Neural progenitor cell (in vitro differentiated cells): ENCODE results near the gene EFTUD2.

Experiments used
- CTCF ChIP-seq: fragments of 200-600 bp; sonication (generic); IDR thresholded peaks from 2 replicates; pipeline ENCODE4 v1.5.1; 2017; ENCODE audit warnings: antibody characterized with exemption, mild to moderate bottlenecking
- EZH2 ChIP-seq: fragments of 200-600 bp; sonication (generic); IDR thresholded peaks from 2 replicates; pipeline ENCODE4 v1.6.1; 2017; ENCODE audit warnings: antibody characterized with exemption, mild to moderate bottlenecking, moderate library complexity

DNA sequence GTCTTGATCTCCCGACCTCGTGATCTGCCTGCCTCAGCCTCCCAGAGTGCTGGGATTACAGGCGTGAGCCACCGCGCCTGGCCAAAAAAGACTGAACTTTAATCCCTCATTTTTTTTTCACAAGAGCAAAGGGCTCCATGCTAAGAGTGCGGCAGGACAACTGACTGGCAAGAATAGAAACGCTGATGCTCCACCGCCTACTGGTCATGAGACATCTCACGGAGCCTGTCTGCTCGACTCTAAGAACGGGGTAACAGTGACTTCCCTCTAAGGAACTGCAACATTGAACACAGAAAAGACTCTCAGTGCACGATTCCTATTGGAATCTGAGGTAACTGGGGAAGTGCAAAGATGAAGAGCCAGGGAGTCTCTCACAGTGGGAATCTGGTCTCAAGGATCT lies 27.7 kb downstream of the EFTUD2 start:
- TF ChIP-seq CTCF (no peak), EZH2 (no peak)
